ENCODE measurements around the gene PRCC.

PRCC gene

GRCh38 chr1:156806512-156807440, 39.4 kb downstream of the PRCC start:
- TF ChIP-seq, protein P1, sequence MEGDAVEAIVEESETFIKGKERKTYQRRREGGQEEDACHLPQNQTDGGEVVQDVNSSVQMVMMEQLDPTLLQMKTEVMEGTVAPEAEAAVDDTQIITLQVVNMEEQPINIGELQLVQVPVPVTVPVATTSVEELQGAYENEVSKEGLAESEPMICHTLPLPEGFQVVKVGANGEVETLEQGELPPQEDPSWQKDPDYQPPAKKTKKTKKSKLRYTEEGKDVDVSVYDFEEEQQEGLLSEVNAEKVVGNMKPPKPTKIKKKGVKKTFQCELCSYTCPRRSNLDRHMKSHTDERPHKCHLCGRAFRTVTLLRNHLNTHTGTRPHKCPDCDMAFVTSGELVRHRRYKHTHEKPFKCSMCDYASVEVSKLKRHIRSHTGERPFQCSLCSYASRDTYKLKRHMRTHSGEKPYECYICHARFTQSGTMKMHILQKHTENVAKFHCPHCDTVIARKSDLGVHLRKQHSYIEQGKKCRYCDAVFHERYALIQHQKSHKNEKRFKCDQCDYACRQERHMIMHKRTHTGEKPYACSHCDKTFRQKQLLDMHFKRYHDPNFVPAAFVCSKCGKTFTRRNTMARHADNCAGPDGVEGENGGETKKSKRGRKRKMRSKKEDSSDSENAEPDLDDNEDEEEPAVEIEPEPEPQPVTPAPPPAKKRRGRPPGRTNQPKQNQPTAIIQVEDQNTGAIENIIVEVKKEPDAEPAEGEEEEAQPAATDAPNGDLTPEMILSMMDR (IDR thresholded peaks at IDR 0.05) = no peak

DNA sequence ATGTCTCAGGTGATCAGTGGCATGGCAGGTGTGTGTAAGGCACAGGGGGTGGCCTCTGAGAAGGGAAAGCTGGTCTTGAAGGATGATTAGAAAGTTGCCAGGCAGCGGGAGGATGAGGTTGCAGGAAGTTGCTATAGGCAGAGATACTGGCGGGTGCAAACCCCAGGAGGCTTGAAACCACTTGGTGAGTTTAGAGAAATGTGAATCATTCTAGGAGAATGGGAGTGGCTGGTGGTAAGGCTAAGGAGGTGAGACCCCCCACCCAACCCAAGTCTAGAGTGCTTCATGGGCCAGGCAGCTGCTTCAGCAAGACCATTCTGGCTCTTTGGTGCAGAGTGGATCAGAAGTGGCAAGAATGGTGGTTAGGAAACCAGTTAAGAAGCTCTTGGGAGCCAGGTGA, 40.3 kb downstream of the PRCC start:
- TF ChIP-seq, protein P1 (IDR thresholded peaks at IDR 0.05) = no peak

GRCh38 chr1:156808186-156809030, 41.1 kb downstream of the PRCC start:
- TF ChIP-seq, protein P1 (IDR thresholded peaks at IDR 0.05) = no peak

- TF ChIP-seq, protein P1 (IDR thresholded peaks at IDR 0.05) = no peak
These were observed 41.9 kb downstream of the PRCC start for GRCh38 chr1:156809281-156809680.

GRCh38 chr1:156809711-156810366, 42.5 kb downstream of the PRCC start:
- TF ChIP-seq, protein P1 (IDR thresholded peaks at IDR 0.05) = no peak

GRCh38 chr1:156811168-156811567, 43.8 kb downstream of the PRCC start:
- TF ChIP-seq, protein P1 (IDR thresholded peaks at IDR 0.05) = no peak

DNA sequence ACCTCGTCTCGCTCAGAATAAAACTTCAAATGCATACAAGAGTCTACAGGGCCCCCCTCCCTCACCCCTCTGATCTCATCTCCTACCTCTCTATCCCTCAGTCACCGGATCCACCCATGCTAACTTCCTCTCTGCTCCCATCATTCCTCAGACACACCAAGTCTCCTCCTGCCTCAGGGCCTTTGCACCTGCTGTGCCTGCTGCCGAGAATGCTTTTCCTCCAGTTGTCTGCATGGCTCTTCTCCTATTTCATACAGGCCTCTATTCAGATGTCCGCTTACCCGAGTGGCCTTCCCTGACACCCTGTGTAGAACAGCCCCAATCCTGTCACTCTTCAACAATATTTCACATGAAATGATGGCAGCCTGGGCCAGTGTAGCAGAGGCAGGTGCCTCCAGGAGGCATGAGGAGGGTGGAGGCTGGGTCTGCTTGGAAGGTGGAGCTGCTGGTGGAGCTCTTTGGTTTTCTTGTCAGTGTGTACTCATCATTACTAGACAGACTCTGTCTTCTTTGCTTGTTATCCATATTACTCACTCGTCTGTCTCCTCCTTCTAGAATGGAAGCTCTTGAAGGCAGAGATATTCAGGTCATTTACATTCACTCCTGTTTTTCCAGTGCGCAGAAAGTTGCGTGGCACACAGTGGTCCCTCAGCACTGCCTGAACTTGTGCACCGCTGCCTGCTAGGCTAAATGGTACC, 45.1 kb downstream of the PRCC start:
- TF ChIP-seq, protein P1 (IDR thresholded peaks at IDR 0.05) = no peak
